Measurements from ENCODE around the gene ERG. TPM values are rescaled to one million over a fixed set of nuclear protein-coding genes. Genes with fewer than 3 reads are reported as not detected.

ERG gene
- polyA plus RNA-seq, 1 of the 3 experiments (the other 2 are of a cell fraction): not detected

DNA sequence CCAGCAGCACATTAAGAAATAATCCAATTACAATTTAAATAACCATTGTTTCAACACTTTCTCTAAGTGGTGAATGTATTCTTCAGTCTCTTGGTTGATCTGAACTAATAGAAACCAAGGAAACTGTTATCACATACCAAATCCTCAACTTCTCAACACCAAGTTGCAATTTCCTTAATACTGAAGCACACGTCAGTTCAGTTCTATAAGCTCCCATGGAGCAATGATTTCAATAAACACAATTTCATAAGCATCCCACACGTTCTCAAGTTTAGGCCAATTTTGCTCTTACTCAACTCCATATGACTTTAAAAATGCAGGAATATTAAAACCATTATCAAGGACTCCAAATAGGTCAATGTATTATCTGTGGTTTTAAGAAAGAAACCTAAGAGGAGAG lies 5.8 kb upstream of the ERG start:
- Histone ChIP-seq H3K27me3 (ENCODE audit: insufficient read depth) (no peaks in the 10 kb centered on the region), H3K9me2 (no peaks in the 10 kb centered on the region), H3K4me2 (peak overlapping the region; percentile 82), H3K79me2 (ENCODE audit: insufficient read depth) (no peaks in the 10 kb centered on the region), H3K9me3 (no peaks in the 10 kb centered on the region), H3K27ac (ENCODE audit: low read depth in 2 of 2, low read length in 1 of 2) (peak overlapping the region in 1 of 2 experiments; percentile 77; a peak in 2 of 4 replicates), H3K4me1 (ENCODE audit: control insufficient read depth in 1 of 2, insufficient read depth in 2 of 2, low read depth in 1 of 2, low read length in 1 of 2) (peaks cover 6 to 7% of the 10 kb centered on the region in 2 experiments; a peak in 2 of 4 replicates), H3K36me3 (replicated peaks in 1 of 2; ENCODE audit: control insufficient read depth in 1 of 2, insufficient read depth in 2 of 2, low read length in 1 of 2) (no peaks in the 10 kb centered on the region), H3K9ac (peak overlapping the region; percentile 56; the same call in 1 of the 2 replicates), H4K20me1 (ENCODE audit: insufficient read depth) (no peaks in the 10 kb centered on the region), H3F3A (replicated peaks; ENCODE audit: insufficient read depth) (peaks cover 3% of the 10 kb centered on the region), H3K4me3 (ENCODE audit: low read depth in 2 of 2, low read length in 1 of 2) (peak overlapping the region in 1 of 2 experiments; percentile 44; a peak in 1 of 4 replicates), H2AFZ (ENCODE audit: low read depth) (peak overlapping the region; percentile 75; the same call in 1 of the 2 replicates)
- no peak for DNase-seq
- ChIA-PET CTCF (interaction anchor here (1.6 kb wide), 1 partner anchor 634 kb away, joined by 11 read pairs; no protein-coding TSS in a partner anchor), POLR2A (no interaction called here)
- TF ChIP-seq YY1 (IDR thresholded peaks at IDR 0.05; ENCODE audit: low read depth) (no peak), MEF2A (IDR thresholded peaks at IDR 0.05; ENCODE audit: borderline replicate concordance, low read depth) (no peak), FOXJ3 (CRISPR knock-in tag; IDR thresholded peaks at IDR 0.05) (no peak), GABPA (IDR thresholded peaks at IDR 0.05; ENCODE audit: low read depth) (no peak), TAF1 (IDR thresholded peaks at IDR 0.05; ENCODE audit: borderline replicate concordance, low read depth, low read length) (no peak), RXRA (IDR thresholded peaks at IDR 0.05; ENCODE audit: borderline replicate concordance, low read depth) (no peak), TEAD4 (IDR thresholded peaks at IDR 0.05; ENCODE audit: borderline replicate concordance, insufficient read depth) (no peak), GATA2 (CRISPR knock-in tag; IDR thresholded peaks at IDR 0.05) (no peak)
- TF ChIP-seq, protein P1, sequence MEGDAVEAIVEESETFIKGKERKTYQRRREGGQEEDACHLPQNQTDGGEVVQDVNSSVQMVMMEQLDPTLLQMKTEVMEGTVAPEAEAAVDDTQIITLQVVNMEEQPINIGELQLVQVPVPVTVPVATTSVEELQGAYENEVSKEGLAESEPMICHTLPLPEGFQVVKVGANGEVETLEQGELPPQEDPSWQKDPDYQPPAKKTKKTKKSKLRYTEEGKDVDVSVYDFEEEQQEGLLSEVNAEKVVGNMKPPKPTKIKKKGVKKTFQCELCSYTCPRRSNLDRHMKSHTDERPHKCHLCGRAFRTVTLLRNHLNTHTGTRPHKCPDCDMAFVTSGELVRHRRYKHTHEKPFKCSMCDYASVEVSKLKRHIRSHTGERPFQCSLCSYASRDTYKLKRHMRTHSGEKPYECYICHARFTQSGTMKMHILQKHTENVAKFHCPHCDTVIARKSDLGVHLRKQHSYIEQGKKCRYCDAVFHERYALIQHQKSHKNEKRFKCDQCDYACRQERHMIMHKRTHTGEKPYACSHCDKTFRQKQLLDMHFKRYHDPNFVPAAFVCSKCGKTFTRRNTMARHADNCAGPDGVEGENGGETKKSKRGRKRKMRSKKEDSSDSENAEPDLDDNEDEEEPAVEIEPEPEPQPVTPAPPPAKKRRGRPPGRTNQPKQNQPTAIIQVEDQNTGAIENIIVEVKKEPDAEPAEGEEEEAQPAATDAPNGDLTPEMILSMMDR (IDR thresholded peaks at IDR 0.05): no peak
- TF ChIP-seq, protein P2, sequence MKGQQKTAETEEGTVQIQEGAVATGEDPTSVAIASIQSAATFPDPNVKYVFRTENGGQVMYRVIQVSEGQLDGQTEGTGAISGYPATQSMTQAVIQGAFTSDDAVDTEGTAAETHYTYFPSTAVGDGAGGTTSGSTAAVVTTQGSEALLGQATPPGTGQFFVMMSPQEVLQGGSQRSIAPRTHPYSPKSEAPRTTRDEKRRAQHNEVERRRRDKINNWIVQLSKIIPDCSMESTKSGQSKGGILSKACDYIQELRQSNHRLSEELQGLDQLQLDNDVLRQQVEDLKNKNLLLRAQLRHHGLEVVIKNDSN (IDR thresholded peaks at IDR 0.05; ENCODE audit: borderline replicate concordance, low read depth): no peak
- 73% methylated on average over 2 of the region's 2 CpGs for WGBS (ENCODE audit: low lambda C conversion rate)

DNA sequence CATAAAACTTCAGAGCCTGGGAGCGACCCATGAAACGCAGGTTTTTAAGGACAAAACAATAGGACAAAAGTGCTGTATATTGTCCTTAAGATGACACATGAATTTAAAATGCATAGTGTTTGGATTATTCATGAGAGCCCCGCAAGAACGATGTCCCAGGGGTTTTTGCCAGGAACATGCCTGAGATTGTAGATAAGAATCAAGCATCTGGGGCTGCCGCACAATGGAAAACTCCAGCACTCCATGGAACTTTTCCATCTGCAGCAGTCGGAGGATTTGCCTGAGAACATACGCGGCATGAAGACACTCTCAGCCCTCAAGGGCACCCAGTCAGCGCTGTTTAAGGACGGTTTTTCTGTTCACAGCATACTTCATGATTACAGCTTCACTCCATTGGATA lies 5.3 kb upstream of the ERG start:
- Histone ChIP-seq H3F3A (replicated peaks; ENCODE audit: insufficient read depth) (peaks cover 3% of the 10 kb centered on the region), H3K27ac (ENCODE audit: low read depth in 2 of 2, low read length in 1 of 2) (peak overlapping the region in 1 of 2 experiments; percentile 77; a peak in 3 of 4 replicates), H4K20me1 (ENCODE audit: insufficient read depth) (no peaks in the 10 kb centered on the region), H3K4me2 (peak overlapping the region; percentile 82), H3K9me3 (no peaks in the 10 kb centered on the region), H3K36me3 (replicated peaks in 1 of 2; ENCODE audit: control insufficient read depth in 1 of 2, insufficient read depth in 2 of 2, low read length in 1 of 2) (no peaks in the 10 kb centered on the region), H3K27me3 (ENCODE audit: insufficient read depth) (no peaks in the 10 kb centered on the region), H3K4me1 (ENCODE audit: control insufficient read depth in 1 of 2, insufficient read depth in 2 of 2, low read depth in 1 of 2, low read length in 1 of 2) (peaks cover 7% of the 10 kb centered on the region in 2 experiments; a peak in 2 of 4 replicates), H3K79me2 (ENCODE audit: insufficient read depth) (no peaks in the 10 kb centered on the region), H3K9ac (peak overlapping the region; percentile 56; the same call in 1 of the 2 replicates), H3K4me3 (ENCODE audit: low read depth in 2 of 2, low read length in 1 of 2) (peak overlapping the region in 1 of 2 experiments; percentile 44; a peak in 3 of 4 replicates), H2AFZ (ENCODE audit: low read depth) (peak overlapping the region; percentile 75), H3K9me2 (no peaks in the 10 kb centered on the region)
- WGBS (ENCODE audit: low lambda C conversion rate): 16% methylated on average over 10 of the region's 10 CpGs
- ChIA-PET CTCF (interaction anchor here (1.2 to 1.6 kb wide), 3 partner anchors 17 to 635 kb away, joined by 3 to 11 read pairs (median 3); no protein-coding TSS in a partner anchor), POLR2A (no interaction called here)
- DNase-seq: peak; percentile 39
- TF ChIP-seq, protein P3, sequence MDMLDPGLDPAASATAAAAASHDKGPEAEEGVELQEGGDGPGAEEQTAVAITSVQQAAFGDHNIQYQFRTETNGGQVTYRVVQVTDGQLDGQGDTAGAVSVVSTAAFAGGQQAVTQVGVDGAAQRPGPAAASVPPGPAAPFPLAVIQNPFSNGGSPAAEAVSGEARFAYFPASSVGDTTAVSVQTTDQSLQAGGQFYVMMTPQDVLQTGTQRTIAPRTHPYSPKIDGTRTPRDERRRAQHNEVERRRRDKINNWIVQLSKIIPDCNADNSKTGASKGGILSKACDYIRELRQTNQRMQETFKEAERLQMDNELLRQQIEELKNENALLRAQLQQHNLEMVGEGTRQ (IDR thresholded peaks at IDR 0.05; ENCODE audit: borderline replicate concordance, low read depth, low read length): no peak
- TF ChIP-seq EP300 (IDR thresholded peaks at IDR 0.05; ENCODE audit: borderline replicate concordance in 1 of 2, low read depth in 1 of 2, low read length in 1 of 2) (peak in 1 of 2 experiments; percentile 80; a peak in 2 of 4 replicates), MEF2A (IDR thresholded peaks at IDR 0.05; ENCODE audit: borderline replicate concordance, low read depth) (peak; percentile 53; the same call in 1 of the 2 replicates), YY1 (IDR thresholded peaks at IDR 0.05; ENCODE audit: low read depth) (no peak), MXI1 (IDR thresholded peaks at IDR 0.05; ENCODE audit: low read depth, low read length) (no peak), JUND (IDR thresholded peaks at IDR 0.05) (peak; percentile 67), GABPA (IDR thresholded peaks at IDR 0.05; ENCODE audit: low read depth) (no peak), NFIC (IDR thresholded peaks at IDR 0.05; ENCODE audit: borderline replicate concordance) (peak; percentile 79), FOXJ3 (CRISPR knock-in tag; IDR thresholded peaks at IDR 0.05) (no peak)
- TF ChIP-seq, protein P4, sequence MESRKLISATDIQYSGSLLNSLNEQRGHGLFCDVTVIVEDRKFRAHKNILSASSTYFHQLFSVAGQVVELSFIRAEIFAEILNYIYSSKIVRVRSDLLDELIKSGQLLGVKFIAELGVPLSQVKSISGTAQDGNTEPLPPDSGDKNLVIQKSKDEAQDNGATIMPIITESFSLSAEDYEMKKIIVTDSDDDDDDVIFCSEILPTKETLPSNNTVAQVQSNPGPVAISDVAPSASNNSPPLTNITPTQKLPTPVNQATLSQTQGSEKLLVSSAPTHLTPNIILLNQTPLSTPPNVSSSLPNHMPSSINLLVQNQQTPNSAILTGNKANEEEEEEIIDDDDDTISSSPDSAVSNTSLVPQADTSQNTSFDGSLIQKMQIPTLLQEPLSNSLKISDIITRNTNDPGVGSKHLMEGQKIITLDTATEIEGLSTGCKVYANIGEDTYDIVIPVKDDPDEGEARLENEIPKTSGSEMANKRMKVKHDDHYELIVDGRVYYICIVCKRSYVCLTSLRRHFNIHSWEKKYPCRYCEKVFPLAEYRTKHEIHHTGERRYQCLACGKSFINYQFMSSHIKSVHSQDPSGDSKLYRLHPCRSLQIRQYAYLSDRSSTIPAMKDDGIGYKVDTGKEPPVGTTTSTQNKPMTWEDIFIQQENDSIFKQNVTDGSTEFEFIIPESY (IDR thresholded peaks at IDR 0.05; ENCODE audit: borderline replicate concordance, low read depth): no peak
- TF ChIP-seq, protein P2 (IDR thresholded peaks at IDR 0.05; ENCODE audit: borderline replicate concordance, low read depth): no peak
- TF ChIP-seq, protein P5, sequence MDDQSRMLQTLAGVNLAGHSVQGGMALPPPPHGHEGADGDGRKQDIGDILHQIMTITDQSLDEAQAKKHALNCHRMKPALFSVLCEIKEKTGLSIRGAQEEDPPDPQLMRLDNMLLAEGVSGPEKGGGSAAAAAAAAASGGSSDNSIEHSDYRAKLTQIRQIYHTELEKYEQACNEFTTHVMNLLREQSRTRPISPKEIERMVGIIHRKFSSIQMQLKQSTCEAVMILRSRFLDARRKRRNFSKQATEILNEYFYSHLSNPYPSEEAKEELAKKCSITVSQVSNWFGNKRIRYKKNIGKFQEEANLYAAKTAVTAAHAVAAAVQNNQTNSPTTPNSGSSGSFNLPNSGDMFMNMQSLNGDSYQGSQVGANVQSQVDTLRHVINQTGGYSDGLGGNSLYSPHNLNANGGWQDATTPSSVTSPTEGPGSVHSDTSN (IDR thresholded peaks at IDR 0.05): peak; percentile 66
- TF ChIP-seq, protein P6, sequence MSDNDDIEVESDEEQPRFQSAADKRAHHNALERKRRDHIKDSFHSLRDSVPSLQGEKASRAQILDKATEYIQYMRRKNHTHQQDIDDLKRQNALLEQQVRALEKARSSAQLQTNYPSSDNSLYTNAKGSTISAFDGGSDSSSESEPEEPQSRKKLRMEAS (IDR thresholded peaks at IDR 0.05; ENCODE audit: low read depth): peak; percentile 56
